ENCODE data around the gene GP9.

GRCh38 chr3:129030611-129031010 is 30.0 kb upstream of the GP9 start:
- TF ChIP-seq POLR2AphosphoS5 (IDR thresholded peaks at IDR 0.05; ENCODE audit: low read depth, low read length): no peak
- TF ChIP-seq REST (IDR thresholded peaks at IDR 0.05; ENCODE audit: insufficient read depth in 1 of 2, low read depth in 2 of 2, low read length in 2 of 2): no peak

Data from PFSK-1 (cell line).